HCT116 (cell line): ENCODE data around the gene RABL6. TPM values are rescaled to one million over a fixed set of nuclear protein-coding genes. Genes with fewer than 3 reads are reported as not detected.

Source experiments
- ATAC-seq: fragments of 200-7000 bp; cut with Tn5 transposase; 2 replicates; pipeline ENCODE4 v1.9.1; 2020; ENCODE audit warnings: mild to moderate bottlenecking, moderate library complexity
- BruUV-seq: library from RNA; stranded (reverse); fragments of 400-500 nt; replicated peaks from 2 replicates; lab custom pipeline; 2021; lab: Mats Ljungman, UMichigan
- CTCF ChIA-PET: fragments of 300-600 bp; sonication (Branson Sonifier 250); formaldehyde crosslinking; loops from one replicate; lab custom pipeline; 2021; ENCODE audit warnings: antibody characterized with exemption; lab: Charles Lee
- POLR2A ChIA-PET: fragments of 300-600, 350-600 bp; sonication (Branson Sonifier 250); formaldehyde crosslinking; loops from one replicate; lab custom pipeline; 2021; ENCODE audit warnings: antibody characterized with exemption; lab: Charles Lee
- RAD21 ChIA-PET, 2 experiments: fragments of 300-600 bp; sonication (Branson Sonifier 250); formaldehyde crosslinking; loops; one replicate each; lab custom pipeline; 2023; ENCODE audit warnings: low total read pairs in 2 of 2; ENCODE audit not compliant: uncharacterized antibody in 2 of 2, unreplicated experiment in 2 of 2, low non-redundant PET in 1 of 2; lab: Charles Lee
- DNase-seq: peaks from one replicate; pipeline ENCODE4 v3.0.0-alpha.2; 2010; ENCODE audit warnings: low read depth, low spot score
- H2AFZ ChIP-seq: fragments of 200-600 bp; shearing (Covaris generic), sonication (generic); 2 replicates; pipeline ENCODE4 v1.6.1; 2017; ENCODE audit warnings: low read depth, mixed run types, mixed read lengths, antibody characterized with exemption, low read length; ENCODE audit not compliant: poor library complexity, severe bottlenecking
- H3K27ac ChIP-seq: 2 replicates; pipeline ENCODE4 v1.5.1; 2012; ENCODE audit warnings: low read depth, low read length
- H3K27me3 ChIP-seq: fragments of 200-600 bp; sonication (generic); 2 replicates; pipeline ENCODE4 v1.6.1; 2016; ENCODE audit warnings: mixed run types, low read length, mixed read lengths; ENCODE audit not compliant: insufficient read depth
- H3K36me3 ChIP-seq, 2 experiments: fragments of 200-500 bp in 1 of 2; fragments of 200-600 bp in 1 of 2; sonication (Bioruptor generic) in 1 of 2; sonication (generic) in 1 of 2; 2 replicates each; pipeline versions ENCODE4 v1.5.1 to v1.6.1; 2014 to 2016; ENCODE audit warnings: low read length in 2 of 2, inconsistent platforms in 1 of 2, mixed read lengths in 1 of 2, mixed run types in 1 of 2; ENCODE audit not compliant: insufficient read depth in 2 of 2, control insufficient read depth in 1 of 2
- H3K4me1 ChIP-seq, 2 experiments: fragments of 200-600 bp in 1 of 2; sonication (generic) in 1 of 2; 2 replicates each; pipeline versions ENCODE4 v1.5.1 to v1.6.1; 2012 to 2017; ENCODE audit warnings: low read length in 2 of 2, inconsistent platforms in 1 of 2, mild to moderate bottlenecking in 1 of 2, mixed read lengths in 1 of 2, mixed run types in 1 of 2, moderate library complexity in 1 of 2; ENCODE audit not compliant: insufficient read depth in 2 of 2, control insufficient read depth in 1 of 2
- H3K4me2 ChIP-seq: fragments of 200-600 bp; sonication (generic); 2 replicates; pipeline ENCODE4 v1.6.1; 2017; ENCODE audit warnings: mixed run types, low read length, mixed read lengths
- H3K4me3 ChIP-seq, 2 experiments: fragments of 200-600 bp in 1 of 2; sonication (generic) in 1 of 2; replicated peaks in 1 of 2; 2 replicates each; pipeline ENCODE4 v1.5.1; 2011 to 2016; ENCODE audit warnings: low read length in 2 of 2, control low read depth in 1 of 2, low read depth in 1 of 2, mild to moderate bottlenecking in 1 of 2, mixed read lengths in 1 of 2, mixed run types in 1 of 2
- H3K79me2 ChIP-seq: fragments of 200-600 bp; sonication (generic); 2 replicates; pipeline ENCODE4 v1.6.1; 2017; ENCODE audit warnings: mild to moderate bottlenecking, mixed run types, low read length, moderate library complexity, mixed read lengths; ENCODE audit not compliant: insufficient read depth
- H3K9ac ChIP-seq: fragments of 200-600 bp; sonication (generic); 2 replicates; pipeline ENCODE4 v1.6.1; 2016; ENCODE audit warnings: low read length, mixed read lengths
- H3K9me2 ChIP-seq: fragments of 200-600 bp; sonication (generic), shearing (Covaris generic); 2 replicates; pipeline ENCODE4 v1.6.1; 2017; ENCODE audit warnings: mixed run types, mild to moderate bottlenecking, moderate library complexity; ENCODE audit not compliant: insufficient read depth
- H3K9me3 ChIP-seq, 2 experiments: fragments of 200-500 bp in 1 of 2; fragments of 200-600 bp in 1 of 2; sonication (Bioruptor generic) in 1 of 2; sonication (generic) in 1 of 2; 2 replicates each; pipeline ENCODE4 v1.6.1; 2014 to 2017; ENCODE audit warnings: low read length in 2 of 2, mixed read lengths in 2 of 2, inconsistent platforms in 1 of 2, low read depth in 1 of 2, mild to moderate bottlenecking in 1 of 2, mixed run types in 1 of 2, moderate library complexity in 1 of 2; ENCODE audit not compliant: control insufficient read depth in 1 of 2, insufficient read depth in 1 of 2
- H4K20me1 ChIP-seq: fragments of 200-600 bp; sonication (generic), shearing (Covaris generic); 2 replicates; pipeline ENCODE4 v1.6.1; 2017; ENCODE audit warnings: mixed run types, mild to moderate bottlenecking, moderate library complexity; ENCODE audit not compliant: insufficient read depth
- ATF3 ChIP-seq: IDR thresholded peaks from 2 replicates; pipeline ENCODE4 v1.6.1; 2012
- CBX3 ChIP-seq: IDR thresholded peaks from 2 replicates; pipeline ENCODE4 v1.6.1; 2012; ENCODE audit warnings: low read depth
- CEBPB ChIP-seq: IDR thresholded peaks from 2 replicates; pipeline ENCODE4 v1.6.1; 2012; ENCODE audit warnings: low read depth
- CTCF ChIP-seq, 3 experiments: fragments of 200-600 bp in 1 of 3; sonication (generic) in 1 of 3; IDR thresholded peaks in 2 of 3; conservative IDR thresholded peaks in 1 of 3; 2 replicates each; pipeline ENCODE4 v1.5.1; 2012 to 2017; ENCODE audit warnings: low read depth in 2 of 3, low read length in 2 of 3, antibody characterized with exemption in 1 of 3, borderline replicate concordance in 1 of 3, control low read depth in 1 of 3, mild to moderate bottlenecking in 1 of 3, mixed read lengths in 1 of 3, mixed run types in 1 of 3, moderate library complexity in 1 of 3; ENCODE audit not compliant: insufficient read depth in 1 of 3
- EGR1 ChIP-seq: IDR thresholded peaks from 2 replicates; pipeline ENCODE4 v1.6.1; 2012; ENCODE audit warnings: low read depth
- ELF1 ChIP-seq: IDR thresholded peaks from 2 replicates; pipeline ENCODE4 v1.6.1; 2012; ENCODE audit warnings: low read depth, borderline replicate concordance
- EZH2 ChIP-seq: fragments of 200-600 bp; sonication (generic); IDR thresholded peaks from 2 replicates; pipeline ENCODE4 v1.6.1; 2017; ENCODE audit warnings: antibody characterized with exemption, mixed run types
- FOSL1 ChIP-seq: IDR thresholded peaks from 2 replicates; pipeline ENCODE4 v1.6.1; 2012; ENCODE audit warnings: low read depth
- JUND ChIP-seq: IDR thresholded peaks from 2 replicates; pipeline ENCODE4 v1.6.1; 2012
- POLR2A ChIP-seq: IDR thresholded peaks from 2 replicates; pipeline ENCODE4 v1.7.0; 2011; ENCODE audit warnings: borderline replicate concordance; ENCODE audit not compliant: insufficient read depth, insufficient read length; ENCODE audit errors: extremely low read depth
- RAD21 ChIP-seq: IDR thresholded peaks from 2 replicates; pipeline ENCODE4 v1.6.1; 2012; ENCODE audit warnings: low read depth, mild to moderate bottlenecking
- REST ChIP-seq: IDR thresholded peaks from 2 replicates; pipeline ENCODE4 v1.6.1; 2012; ENCODE audit warnings: low read depth
- SP1 ChIP-seq: IDR thresholded peaks from 2 replicates; pipeline ENCODE4 v1.6.1; 2012; ENCODE audit warnings: low read depth
- SRF ChIP-seq: IDR thresholded peaks from 2 replicates; pipeline ENCODE4 v1.6.1; 2012; ENCODE audit warnings: low read depth
- YY1 ChIP-seq: IDR thresholded peaks from 2 replicates; pipeline ENCODE4 v1.6.1; 2011; ENCODE audit warnings: low read length, low read depth, moderate library complexity, mild to moderate bottlenecking; ENCODE audit not compliant: insufficient replicate concordance; ENCODE audit errors: extremely low read depth
- ZBTB33 ChIP-seq: IDR thresholded peaks from 2 replicates; pipeline ENCODE4 v1.6.1; 2011; ENCODE audit warnings: mild to moderate bottlenecking, low read length, moderate library complexity; ENCODE audit not compliant: insufficient replicate concordance; ENCODE audit errors: extremely low read depth
- ZFX ChIP-seq: fragments of 450-650 bp; IDR thresholded peaks from 2 replicates; pipeline ENCODE4 v1.6.1; 2017
- ZNF274 ChIP-seq: fragments of 200-500 bp; sonication (Bioruptor generic); IDR thresholded peaks from 2 replicates; pipeline ENCODE4 v1.6.1; 2014; ENCODE audit warnings: mild to moderate bottlenecking, low read depth, low read length, inconsistent platforms
- intact Hi-C: fragments of 100-400 bp; cut with micrococcal nuclease; formaldehyde crosslinking; loops from 2 replicates; pipeline ENCODE4 v1.10.0; 2022
- total RNA-seq: library from RNA; stranded (reverse); gene quantifications from one replicate; pipeline ENCODE4 v1.2.1, GENCODE V29; 2021; ENCODE audit not compliant: unreplicated experiment
- TF ChIP-seq, protein P1 (sequence below): IDR thresholded peaks from 2 replicates; pipeline ENCODE4 v1.6.1; 2012

RABL6 gene
- total RNA-seq, 1 experiment from 2014 or later, result 98.6 TPM

DNA sequence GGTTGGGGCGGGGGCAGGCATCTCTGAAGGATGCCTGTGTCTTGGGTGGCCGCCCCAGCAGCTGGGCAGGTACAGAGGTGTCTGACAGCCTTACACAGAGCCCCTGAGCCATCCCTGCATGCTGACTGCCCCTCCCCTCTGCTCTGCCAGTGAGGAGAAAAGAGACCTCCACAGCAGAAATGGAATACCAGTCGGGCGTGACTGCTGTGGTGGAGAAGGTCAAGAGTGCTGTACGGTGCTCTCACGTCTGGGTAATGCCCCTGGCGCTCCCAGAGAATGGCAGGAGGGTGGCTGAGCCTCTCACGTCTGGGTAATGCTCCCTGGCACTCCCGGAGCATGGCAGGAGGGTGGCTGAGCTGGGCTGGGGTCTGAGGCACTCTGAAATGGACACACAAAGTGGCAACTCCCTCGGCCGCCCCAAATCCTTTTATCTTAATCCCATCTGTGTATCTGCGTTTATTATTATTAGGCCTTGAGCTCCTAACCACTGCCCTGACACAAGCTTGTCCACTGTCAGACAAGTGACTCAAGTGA is 2.5 kb upstream of the RABL6 start:
- Histone ChIP-seq H3K27me3 (no peaks in the 10 kb centered on the region), H3K4me1 (peaks cover 29 to 36% of the 10 kb centered on the region in 2 experiments), H3K9me2 (no peaks in the 10 kb centered on the region), H2AFZ (no peak overlapping the region), H3K4me2 (no peak overlapping the region), H4K20me1 (no peaks in the 10 kb centered on the region), H3K9ac (no peak overlapping the region), H3K27ac (no peak overlapping the region), H3K4me3 (no peak overlapping the region), H3K9me3 (no peaks in the 10 kb centered on the region), H3K79me2 (peaks cover 31% of the 10 kb centered on the region), H3K36me3 (peaks cover 0 to 8% of the 10 kb centered on the region in 2 experiments; a peak in 1 of 4 replicates)
- ChIA-PET RAD21 (no interaction called here), CTCF (no interaction called here), POLR2A (no interaction called here)
- ATAC-seq, result no peak
- intact Hi-C loops, result no loop called here
- no peak for DNase-seq
- no peak for TF ChIP-seq CBX3
- no peak for TF ChIP-seq CEBPB
- TF ChIP-seq FOSL1, result no peak
- TF ChIP-seq POLR2A, result no peak
- no peak for TF ChIP-seq ATF3
- no peak for TF ChIP-seq SRF
- no peak for TF ChIP-seq ZNF274
- no peak for TF ChIP-seq EGR1
- TF ChIP-seq, protein P1, sequence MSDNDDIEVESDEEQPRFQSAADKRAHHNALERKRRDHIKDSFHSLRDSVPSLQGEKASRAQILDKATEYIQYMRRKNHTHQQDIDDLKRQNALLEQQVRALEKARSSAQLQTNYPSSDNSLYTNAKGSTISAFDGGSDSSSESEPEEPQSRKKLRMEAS, result no peak
- no peak for TF ChIP-seq CTCF (IDR thresholded peaks at IDR 0.05 in 2 of 3, conservative IDR thresholded peaks at IDR 0.05 in 1 of 3; ENCODE audit: borderline replicate concordance in 1 of 3, insufficient read depth in 1 of 3, low read depth in 2 of 3, low read length in 2 of 3)
- TF ChIP-seq EZH2, result no peak
- no peak for TF ChIP-seq RAD21
- no peak for TF ChIP-seq REST
- TF ChIP-seq YY1, result no peak
- TF ChIP-seq JUND, result no peak
- TF ChIP-seq ZBTB33, result no peak
- TF ChIP-seq ZFX, result no peak
- no peak for TF ChIP-seq SP1
- no peak for TF ChIP-seq ELF1
- BruUV-seq, result no TSS peak
